ENCODE data around the gene STRIP1.
A peak's percentile ranks its signal among the peaks of the same experiment; 100 is the strongest.

STRIP1 gene

GRCh38 chr1:109990302-109990653, 44.1 kb upstream of the STRIP1 start:
- no peak overlapping the region for H3K4me3 ChIP-seq (ENCODE audit: low read length)
- DNase-seq (ENCODE audit: low read depth), result no peak
- no peak for TF ChIP-seq CTCF (conservative IDR thresholded peaks at IDR 0.05; ENCODE audit: low read length)

DNA sequence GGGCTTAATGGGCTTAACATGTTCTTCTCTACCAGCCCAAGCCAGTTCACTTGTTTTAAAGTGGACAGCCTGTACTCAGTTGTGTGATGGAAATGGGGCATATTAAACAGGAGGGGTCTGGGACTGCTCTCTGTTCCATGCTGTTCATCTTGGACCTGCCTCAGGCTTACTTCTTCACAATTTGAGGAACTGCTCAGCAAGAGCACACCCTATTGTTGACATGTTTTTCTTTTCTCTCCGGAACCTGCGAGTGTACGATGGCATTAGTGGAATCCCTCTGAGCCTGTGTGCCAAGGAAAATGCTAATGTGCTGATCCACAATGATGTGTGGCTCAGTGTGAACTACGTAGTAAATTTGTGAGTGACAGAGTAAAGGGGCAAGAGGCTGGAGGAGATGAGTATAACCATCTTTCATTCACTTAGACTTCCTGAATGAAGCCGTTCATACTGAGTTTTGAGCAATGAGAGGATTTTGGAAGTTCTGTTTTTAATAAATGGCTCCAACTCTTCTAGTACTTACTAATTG, 43.0 kb upstream of the STRIP1 start:
- DNase-seq (ENCODE audit: low read depth), result no peak
- H3K4me3 ChIP-seq (ENCODE audit: low read length), result no peak overlapping the region
- no peak for TF ChIP-seq CTCF (conservative IDR thresholded peaks at IDR 0.05; ENCODE audit: low read length)

DNA sequence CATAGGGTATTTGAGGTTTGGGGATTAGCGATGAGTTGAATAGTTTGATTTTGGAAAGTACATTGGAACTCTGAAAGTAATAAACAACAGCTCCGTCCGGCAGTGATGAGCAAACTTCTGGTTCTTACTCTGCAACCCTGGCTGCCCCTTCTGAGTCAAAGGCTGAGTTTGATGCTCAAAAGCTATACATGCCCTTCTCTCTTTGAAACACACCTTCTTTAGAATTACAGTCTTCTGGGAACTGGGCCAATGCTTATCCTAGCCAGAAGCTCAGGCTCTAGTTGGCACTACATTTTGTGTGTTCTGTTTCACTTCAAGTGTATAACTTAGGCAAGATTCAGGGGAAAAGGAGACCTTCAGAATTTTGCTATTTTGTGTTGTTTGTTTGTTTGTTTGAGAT, 40.5 kb upstream of the STRIP1 start:
- no peak for DNase-seq (ENCODE audit: low read depth)
- H3K4me3 ChIP-seq (ENCODE audit: low read length), result no peak overlapping the region
- no peak for TF ChIP-seq CTCF (conservative IDR thresholded peaks at IDR 0.05; ENCODE audit: low read length)

- no peak for DNase-seq (ENCODE audit: low read depth)
- H3K4me3 ChIP-seq (ENCODE audit: low read length), result no peak overlapping the region
- no peak for TF ChIP-seq CTCF (conservative IDR thresholded peaks at IDR 0.05; ENCODE audit: low read length)
Measured at GRCh38 chr1:109994654-109995053, 39.8 kb upstream of the STRIP1 start.

GRCh38 chr1:109995536-109995935, 38.9 kb upstream of the STRIP1 start:
- no peak for TF ChIP-seq CTCF (conservative IDR thresholded peaks at IDR 0.05; ENCODE audit: low read length)
- no peak for DNase-seq (ENCODE audit: low read depth)
- H3K4me3 ChIP-seq (ENCODE audit: low read length), result no peak overlapping the region

DNA sequence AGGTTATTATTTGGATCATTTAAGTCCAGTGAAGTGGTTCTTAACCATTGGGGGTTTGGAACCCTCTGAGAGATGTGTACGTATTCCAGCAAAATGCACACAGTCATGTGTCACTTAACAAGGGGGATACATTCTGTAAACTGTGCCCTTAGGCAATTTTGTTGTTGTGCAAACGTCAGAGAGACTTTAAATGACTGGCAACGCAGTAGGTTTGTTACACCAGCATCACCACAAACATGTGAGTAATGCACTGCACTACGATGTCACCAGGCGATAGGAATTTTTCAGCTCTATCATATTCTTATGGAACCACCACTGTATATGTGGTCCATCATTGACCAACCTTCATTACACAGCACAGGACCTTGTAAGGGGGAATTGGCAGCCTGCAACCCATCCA, 37.9 kb upstream of the STRIP1 start:
- TF ChIP-seq CTCF (conservative IDR thresholded peaks at IDR 0.05; ENCODE audit: low read length), result no peak

DNA sequence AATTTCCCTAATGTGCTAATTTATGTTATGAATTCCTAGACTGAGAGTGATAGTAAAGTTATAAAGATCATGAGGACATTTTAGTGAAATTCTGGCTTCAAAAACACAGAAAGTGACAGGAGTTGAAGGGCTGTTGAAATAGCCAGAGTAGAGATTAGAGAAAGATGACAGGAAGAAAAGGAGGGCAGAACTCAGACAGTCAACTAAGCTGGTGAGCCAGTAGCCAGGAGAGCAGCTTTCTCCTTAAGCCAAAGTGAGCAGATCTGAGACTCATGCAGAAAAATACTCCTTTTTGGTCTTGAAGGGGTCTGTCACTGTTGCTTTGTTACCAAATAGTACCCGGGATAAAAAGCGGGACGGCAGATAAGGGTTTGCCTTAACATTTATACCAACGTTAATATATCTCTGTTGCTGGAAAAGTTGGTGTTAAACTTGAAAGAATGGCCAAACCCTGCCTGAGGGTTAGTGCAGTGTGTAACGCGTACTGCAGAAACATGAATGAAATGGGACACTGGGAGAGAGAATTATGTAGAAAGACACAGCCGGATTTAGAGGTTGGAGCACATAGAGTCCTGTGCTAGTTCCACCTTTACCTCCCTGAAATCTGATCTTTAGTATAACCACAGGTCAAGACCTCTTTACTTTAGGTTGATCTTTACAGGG, 37.1 kb upstream of the STRIP1 start:
- no peak for TF ChIP-seq CTCF (conservative IDR thresholded peaks at IDR 0.05; ENCODE audit: low read length)
- no peak for DNase-seq (ENCODE audit: low read depth)
- no peak overlapping the region for H3K4me3 ChIP-seq (ENCODE audit: low read length)

More for the DNA sequence above, 37.9 kb upstream of the STRIP1 start:
- peak; percentile 55 for DNase-seq (ENCODE audit: low read depth)
- no peak overlapping the region for H3K4me3 ChIP-seq (ENCODE audit: low read length)
